Right hindlimb (tissue), 1 donor: ENCODE results near the gene SNX33.
A peak's percentile ranks its signal among the peaks of the same experiment; 100 is the strongest.
"Not testable (repeated sequence)": the region's sequence is repeated elsewhere in the genome, so short reads cannot be mapped to it uniquely, and the experiment has no call there.

Experiments
- DNase-seq: peaks from one replicate; pipeline ENCODE4 v3.0.0-alpha.2; 2018

SNX33 gene

GRCh38 chr15:75662823-75663519 is 15.3 kb downstream of the SNX33 start:
- no peak for DNase-seq

DNA sequence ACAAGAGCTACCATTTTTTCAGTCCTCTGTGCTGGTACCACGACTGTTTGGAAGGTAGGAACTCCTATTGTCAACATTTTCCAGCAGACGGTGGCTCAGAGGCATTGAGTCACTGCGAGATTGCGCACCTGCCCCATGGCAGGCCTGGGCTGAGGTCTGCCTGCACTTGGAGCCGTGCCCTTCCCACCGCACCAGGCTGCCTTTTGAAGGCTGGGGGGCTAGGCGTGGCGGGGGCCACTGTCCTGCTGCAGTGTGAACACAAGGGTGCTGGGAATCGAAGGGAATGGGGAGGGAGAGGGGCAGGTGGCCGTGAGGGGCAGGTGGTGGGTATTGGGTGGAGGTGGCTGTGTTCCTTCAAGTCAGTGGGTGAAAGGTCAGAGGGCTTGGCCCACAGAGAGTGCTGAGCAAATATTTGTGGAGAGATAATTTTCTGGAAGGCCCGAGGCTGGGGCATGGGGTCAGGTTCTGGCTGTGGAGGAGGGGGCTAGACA is 16.3 kb downstream of the SNX33 start:
- DNase-seq, result no peak

DNA sequence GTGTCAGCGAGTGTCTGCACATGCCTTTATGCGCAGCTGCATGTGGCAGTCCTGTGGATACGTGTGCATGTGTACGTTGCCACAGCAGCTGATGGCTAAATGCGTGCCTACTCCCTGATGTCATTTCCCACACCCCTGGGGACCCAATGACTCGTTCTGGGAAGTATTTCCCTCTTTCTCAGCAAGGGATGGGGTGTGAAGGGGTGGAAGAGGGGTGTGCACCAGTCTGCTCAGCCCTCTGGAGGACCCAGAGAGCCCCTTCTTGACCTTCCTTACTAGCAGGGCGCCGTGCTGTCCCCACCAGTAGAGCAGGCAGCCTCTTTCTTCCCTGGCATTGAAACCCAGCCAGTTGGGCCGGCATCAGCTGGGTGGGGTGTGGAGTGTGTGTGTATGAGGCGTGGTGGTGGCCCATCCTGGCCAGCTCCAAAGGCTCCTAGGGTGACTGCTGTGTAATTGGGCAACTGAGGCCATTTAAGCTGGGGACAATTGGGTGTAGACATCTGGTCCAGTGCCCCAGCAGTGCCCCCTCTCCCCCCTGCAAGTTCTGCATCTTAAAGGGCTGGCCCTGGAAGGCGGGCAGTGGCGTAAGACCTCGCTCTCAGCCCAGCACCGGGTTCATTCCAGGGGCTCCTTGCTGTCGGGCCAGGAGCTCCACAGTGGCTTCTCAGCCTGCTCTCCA is 19.2 kb downstream of the SNX33 start:
- peak; percentile 82 for DNase-seq

GRCh38 chr15:75669191-75669878 is 21.6 kb downstream of the SNX33 start:
- peak; percentile 31 for DNase-seq

DNA sequence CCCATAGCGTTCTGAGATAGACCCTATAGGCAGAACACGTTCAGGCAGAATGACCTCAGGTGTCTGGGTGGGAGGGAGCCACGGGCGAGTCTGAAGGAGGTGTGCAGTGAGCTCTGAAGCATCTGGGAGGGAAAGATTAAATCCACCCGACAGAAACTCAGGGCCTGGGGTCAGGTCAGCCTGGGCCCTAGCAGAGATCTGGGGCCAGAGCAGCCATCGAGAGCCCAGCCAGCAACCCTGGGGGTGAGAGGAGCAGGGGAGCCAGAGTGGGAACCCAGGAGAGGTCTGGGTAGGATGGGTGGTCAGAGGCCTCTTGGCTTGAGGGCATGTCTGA is 22.1 kb downstream of the SNX33 start:
- DNase-seq, result peak; percentile 35

GRCh38 chr15:75671730-75672602 is 24.3 kb downstream of the SNX33 start:
- no peak for DNase-seq

GRCh38 chr15:75672646-75673425 is 25.1 kb downstream of the SNX33 start:
- peak; percentile 76 for DNase-seq

- DNase-seq, result peak; percentile 92
Measured at GRCh38 chr15:75673426-75674235, 25.9 kb downstream of the SNX33 start.

DNA sequence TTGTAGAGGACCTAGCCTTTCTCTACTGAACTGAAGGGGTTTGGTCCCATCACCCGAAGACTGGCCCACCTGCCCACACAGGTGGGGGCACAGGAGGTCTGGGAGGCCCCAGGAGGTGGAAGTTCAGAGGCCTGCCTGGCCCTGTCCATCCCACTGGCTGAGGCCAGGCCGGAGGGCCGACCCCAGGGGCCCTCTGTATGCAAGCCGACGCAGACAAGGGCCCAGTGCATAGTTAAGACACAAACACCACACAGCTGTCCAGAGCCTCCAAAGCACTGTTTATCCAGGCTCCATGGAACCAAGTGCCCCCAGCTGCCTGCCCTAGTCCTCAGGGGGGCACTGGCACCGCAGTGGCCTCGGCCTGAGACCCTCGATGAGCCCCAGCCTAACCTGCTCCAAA is 26.7 kb downstream of the SNX33 start:
- DNase-seq, result no peak

GRCh38 chr15:75675579-75676404 is 28.1 kb downstream of the SNX33 start:
- DNase-seq, result no peak

- DNase-seq, result no peak
Measured at GRCh38 chr15:75676688-75677464, 29.2 kb downstream of the SNX33 start.

GRCh38 chr15:75677465-75678323 is 30.0 kb downstream of the SNX33 start:
- no peak for DNase-seq

GRCh38 chr15:75678324-75678690 is 30.6 kb downstream of the SNX33 start:
- DNase-seq, result not testable (repeated sequence)

DNA sequence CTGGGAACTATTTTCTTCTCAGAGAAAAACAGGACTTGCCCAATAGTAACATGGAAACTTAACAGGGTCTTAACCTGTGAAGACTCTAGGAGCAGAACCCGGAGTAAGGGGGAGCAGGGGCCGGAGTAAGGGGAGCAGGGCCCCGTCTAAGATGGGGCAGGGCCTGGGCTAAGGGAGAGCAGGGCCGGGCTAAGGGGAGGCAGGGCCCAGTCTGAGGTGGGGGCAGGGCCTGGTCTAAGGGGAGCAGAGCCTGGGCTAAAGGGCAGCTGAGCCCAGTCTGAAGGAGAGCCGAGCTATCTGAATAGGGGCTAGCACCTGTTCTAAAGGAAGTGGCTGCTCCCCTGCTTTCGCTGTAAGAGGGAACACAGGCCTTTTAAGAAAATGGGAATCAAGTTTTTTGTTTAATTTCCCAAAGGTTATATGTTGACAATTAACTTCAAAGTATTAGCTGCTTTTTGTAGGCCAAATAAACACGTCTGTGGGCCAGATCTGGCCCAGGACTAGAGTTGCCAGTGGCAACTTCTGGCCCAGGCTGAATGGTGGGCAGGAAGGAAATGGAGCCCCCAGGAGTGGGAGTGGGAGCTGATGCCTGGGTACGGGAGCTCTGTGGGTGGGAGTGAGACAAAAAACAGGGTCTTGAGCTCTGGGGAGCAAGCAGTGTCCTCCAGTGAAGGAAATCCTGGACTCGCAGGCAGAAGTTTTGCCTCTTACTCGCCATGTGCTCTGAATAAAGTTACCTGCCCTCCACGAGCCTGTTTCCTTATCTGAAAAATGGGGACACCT is 32.5 kb downstream of the SNX33 start:
- no peak for DNase-seq

- DNase-seq, result no peak
Measured at GRCh38 chr15:75682181-75683135, 34.7 kb downstream of the SNX33 start.

DNA sequence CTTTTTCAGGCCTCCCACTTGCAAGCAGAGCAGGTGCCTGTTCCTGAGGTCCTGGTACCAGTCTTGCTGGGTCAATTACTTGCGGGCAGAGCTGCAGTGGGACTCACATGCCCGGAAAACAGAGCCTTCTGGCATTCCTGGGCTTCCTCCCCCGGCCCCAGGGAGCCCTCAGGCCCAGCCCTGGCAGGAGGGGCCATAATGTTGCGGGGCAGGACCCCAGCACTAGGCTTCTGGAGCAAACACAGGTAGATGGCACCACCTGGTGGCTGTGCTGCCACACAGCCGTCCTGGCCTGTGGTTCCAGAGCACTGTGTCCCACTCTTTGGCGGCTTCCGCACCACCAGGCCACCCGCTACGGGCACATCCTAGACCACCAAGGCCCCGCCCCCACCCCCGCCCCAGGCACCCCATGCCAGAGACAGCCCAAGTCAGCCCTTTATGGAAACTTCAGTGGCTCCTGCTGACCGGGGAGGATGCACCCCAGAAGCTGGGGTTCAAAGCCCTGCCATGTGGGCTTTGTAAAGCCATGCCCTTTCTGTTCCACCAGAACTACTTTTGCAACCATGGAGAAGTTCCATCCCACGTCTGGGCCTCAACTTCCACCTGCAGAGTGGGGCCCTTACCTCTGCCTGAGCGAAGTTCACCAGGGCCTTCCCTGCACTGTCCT is 36.1 kb downstream of the SNX33 start:
- DNase-seq, result peak; percentile 81
